Suprapubic skin (tissue), 3 donors: ENCODE results near the gene NFIA.

Experiments
- POLR2A ChIP-seq, 2 donors: fragments of 450-650 bp; IDR thresholded peaks; one replicate each; pipeline ENCODE4 v1.6.1; 2017; ENCODE audit warnings: antibody characterized with exemption in 2 of 2, mild to moderate bottlenecking in 2 of 2, moderate library complexity in 2 of 2
- TF ChIP-seq, protein P1 (sequence below), 2 donors: fragments of 200-600 bp in 1 of 2; fragments of 450-650 bp in 1 of 2; sonication (generic) in 1 of 2; IDR thresholded peaks; one replicate each; pipeline ENCODE4 v1.5.1; 2016 to 2019; ENCODE audit warnings: antibody characterized with exemption in 2 of 2, mild to moderate bottlenecking in 1 of 2, moderate library complexity in 1 of 2

DNA sequence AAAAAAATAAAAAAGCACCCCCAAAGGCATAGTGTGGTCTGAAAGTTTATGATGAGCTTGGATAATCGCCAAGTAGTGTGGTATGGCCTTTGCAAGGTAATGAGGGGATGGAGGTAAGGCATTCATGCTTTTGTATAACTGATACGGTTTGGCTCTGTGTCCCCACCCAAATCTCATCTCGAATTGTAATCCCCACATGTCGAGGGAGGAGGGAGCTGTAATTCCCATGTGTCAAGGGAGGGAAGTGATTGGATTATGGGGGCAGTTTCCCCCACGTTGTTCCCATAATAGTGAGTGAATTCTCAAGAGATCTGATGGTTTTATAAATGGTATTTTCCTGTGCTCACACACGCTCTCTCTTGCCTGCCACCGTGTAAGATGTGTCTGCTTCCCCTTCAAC, 215.5 kb downstream of the NFIA start:
- TF ChIP-seq POLR2A (IDR thresholded peaks at IDR 0.05), result no peak
- TF ChIP-seq, protein P1, sequence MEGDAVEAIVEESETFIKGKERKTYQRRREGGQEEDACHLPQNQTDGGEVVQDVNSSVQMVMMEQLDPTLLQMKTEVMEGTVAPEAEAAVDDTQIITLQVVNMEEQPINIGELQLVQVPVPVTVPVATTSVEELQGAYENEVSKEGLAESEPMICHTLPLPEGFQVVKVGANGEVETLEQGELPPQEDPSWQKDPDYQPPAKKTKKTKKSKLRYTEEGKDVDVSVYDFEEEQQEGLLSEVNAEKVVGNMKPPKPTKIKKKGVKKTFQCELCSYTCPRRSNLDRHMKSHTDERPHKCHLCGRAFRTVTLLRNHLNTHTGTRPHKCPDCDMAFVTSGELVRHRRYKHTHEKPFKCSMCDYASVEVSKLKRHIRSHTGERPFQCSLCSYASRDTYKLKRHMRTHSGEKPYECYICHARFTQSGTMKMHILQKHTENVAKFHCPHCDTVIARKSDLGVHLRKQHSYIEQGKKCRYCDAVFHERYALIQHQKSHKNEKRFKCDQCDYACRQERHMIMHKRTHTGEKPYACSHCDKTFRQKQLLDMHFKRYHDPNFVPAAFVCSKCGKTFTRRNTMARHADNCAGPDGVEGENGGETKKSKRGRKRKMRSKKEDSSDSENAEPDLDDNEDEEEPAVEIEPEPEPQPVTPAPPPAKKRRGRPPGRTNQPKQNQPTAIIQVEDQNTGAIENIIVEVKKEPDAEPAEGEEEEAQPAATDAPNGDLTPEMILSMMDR (IDR thresholded peaks at IDR 0.05), result no peak
